NCI-H146 treated with DMSO at 0.1 percent for 48 hours (cell line): Measurements from ENCODE around the gene PIAS1.
"Not testable (repeated sequence)": the region's sequence is repeated elsewhere in the genome, so short reads cannot be mapped to it uniquely, and the experiment has no call there.

Experiments
- DNase-seq: peaks from one replicate; lab custom pipeline; 2025; ENCODE audit not compliant: unreplicated experiment; lab: John Stamatoyannopoulos, UW

The PIAS1 gene

DNA sequence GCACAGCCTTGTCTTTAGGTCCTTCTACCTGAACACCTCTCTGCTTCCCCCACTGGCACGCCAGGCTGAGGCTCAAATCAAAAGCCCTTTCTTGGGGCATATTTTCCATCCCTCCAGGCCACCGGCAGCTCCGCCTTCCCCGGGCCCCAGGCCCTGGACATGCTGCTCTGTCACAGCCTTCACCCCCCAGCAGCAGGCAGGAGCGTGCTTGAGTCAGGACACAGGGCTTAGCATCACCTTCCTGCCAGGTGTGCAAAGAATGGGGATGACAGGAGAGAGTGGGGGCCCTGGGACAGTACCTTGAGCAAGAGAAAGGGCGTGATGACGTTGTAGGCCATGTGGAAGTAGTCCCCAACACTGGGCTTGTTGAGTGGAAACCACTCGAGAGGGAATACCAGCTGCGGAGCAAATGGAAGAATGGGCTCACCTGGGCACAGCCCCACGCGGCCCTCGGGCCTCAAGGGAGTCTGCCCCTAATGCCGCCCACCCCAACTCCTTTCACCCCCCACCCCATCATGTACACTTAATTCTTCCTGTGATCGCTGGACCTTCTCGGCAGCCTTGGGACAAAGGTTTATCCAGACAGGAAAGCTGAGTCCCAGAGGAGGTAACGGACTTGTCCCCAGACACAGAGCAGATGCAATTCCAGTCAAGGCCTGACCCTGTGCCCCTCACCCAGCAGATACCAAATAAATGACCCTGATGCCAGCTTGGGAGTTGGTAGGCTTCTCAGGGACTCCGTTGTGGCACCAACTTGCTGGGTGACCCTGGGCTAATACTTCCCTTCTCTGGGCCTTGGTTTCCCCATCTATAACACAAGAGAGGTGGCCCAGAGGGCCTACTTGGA is 160.1 kb downstream of the PIAS1 start:
- no peak for DNase-seq

DNA sequence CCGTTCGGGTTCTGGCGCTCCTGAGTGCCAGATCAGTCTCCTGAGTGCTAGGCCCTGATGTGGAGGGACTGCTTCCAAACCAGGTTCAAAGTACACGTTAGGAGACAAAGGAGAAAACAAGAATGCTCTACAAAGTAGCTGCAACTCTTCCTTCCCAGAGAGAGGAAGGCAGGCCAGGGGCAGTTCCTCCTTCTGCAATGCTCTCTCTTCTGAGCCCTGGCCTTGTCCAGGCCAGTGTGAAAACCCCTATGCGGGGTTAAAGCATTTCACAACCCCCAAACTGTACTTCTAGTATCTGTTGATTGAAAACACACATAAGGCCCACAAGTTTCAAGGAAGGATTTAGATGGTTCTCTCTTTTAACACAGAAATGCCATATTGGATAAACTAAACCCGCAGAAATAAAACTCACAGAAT is 160.7 kb downstream of the PIAS1 start:
- DNase-seq = no peak

DNA sequence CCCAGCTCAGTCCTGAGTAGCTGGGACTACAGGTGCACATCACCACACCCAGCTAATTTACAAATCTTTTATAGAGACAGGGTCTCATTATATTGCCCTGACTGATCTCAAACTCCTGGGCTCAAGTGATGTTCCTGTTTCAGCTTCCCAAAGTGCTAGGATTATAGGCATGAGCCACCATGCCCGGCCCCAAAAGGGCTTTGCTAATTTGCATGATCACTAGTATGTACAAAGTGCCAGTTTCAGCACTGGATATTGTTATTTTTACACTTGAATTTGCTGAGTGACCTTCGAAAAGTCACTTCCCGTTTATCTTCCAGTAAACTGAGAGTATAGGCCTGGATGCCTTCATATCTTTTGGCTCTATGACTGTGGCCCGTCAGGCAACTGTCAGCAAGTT is 163.2 kb downstream of the PIAS1 start:
- DNase-seq = no peak

GRCh38 chr15:68218331-68218730 is 164.2 kb downstream of the PIAS1 start:
- no peak for DNase-seq

GRCh38 chr15:68218847-68219798 is 165.0 kb downstream of the PIAS1 start:
- no peak for DNase-seq

DNA sequence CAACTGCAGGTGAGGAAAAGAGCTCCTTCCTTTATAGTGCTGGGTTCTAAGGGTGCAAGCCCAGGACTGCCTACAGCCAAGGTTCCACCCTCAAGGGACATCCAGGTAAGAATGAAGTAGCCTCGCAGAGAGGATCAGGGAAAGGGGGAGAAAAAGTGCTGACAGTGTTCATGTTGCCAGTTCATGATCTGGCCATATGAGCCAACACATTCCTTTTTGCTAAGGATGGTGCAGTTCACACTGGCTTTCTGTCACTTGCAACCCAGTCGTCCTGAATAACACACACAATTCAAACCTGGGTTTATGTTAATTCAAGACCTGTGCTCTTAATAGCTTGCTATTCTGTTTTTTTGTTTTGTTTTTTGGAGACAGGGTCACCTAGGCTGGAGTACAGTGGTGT is 166.4 kb downstream of the PIAS1 start:
- DNase-seq = no peak

DNA sequence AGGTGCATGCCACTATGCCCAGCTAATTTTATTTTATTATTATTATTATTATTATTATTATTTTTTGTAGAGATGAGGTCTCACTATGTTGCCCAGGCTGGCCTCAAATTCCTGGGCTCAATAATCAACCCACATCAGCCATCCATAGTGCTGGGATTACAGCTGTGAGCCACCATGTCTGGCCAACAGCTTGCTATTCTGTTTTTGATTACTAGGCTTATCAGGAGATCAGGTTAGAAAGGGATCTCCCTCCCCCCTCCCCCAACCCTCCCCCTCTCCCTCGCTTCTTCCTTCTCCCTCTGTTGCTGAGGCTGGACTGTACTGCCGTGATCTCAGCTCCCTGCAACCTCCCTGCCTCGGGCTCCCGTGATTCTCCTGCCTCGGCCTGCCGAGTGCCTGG is 166.9 kb downstream of the PIAS1 start:
- DNase-seq = no peak

DNA sequence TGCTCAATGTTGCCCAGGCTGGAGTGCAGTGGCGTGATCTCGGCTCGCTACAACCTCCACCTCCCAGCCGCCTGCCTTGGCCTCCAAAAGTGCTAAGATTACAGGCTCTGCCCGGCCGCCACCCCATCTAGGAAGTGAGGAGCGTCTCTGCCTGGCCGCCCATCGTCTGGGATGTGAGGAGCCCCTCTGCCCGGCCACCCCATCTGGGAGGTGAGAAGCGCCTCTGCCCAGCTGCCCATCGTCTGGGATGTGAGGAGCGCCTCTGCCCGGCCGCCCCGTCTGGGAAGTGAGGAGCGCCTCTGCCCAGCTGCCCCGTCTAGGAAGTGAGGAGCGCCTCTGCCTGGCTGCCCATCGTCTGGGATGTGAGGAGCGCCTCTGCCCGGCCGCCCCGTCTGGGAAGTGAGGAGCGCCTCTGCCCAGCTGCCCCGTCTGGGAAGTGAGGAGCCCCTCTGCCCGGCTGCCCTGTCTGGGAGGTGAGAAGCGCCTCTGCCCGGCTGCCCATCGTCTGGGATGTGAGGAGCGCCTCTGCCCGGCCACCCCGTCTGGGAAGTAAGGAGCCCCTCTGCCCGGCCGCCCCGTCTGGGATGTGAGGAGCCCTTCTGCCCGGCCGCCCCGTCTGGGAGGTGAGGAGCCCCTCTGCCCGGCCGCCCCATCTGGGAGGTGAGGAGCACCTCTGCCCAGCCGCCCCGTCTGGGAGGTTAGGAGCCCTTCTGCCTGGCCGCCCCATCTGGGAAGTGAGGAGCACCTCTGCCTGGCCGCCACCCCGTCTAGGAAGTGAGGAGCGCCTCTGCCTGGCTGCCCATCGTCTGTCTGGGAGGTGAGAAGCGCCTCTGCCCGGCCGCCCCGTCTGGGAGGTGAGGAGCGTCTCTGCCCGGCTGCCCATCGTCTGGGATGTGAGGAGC is 167.7 kb downstream of the PIAS1 start:
- DNase-seq = not testable (repeated sequence)

DNA sequence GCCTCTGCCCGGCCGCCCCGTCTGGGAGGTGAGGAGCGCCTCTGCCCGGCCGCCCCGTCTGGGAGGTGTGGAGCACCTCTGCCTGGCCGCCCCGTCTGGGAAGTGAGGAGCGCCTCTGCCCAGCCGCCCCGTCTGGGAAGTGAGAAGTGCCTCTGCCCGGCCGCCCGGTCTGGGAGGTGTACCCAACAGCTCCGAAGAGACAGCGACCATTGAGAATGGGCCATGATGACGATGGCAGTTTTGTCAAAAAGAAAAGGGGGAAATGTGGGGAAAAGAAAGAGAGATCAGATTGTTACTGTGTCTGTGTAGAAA is 168.3 kb downstream of the PIAS1 start:
- DNase-seq = not testable (repeated sequence)

GRCh38 chr15:68223171-68223570 is 169.1 kb downstream of the PIAS1 start:
- no peak for DNase-seq

- DNase-seq = no peak
Observed at GRCh38 chr15:68224108-68224507, 170.0 kb downstream of the PIAS1 start.

GRCh38 chr15:68224546-68225250 is 170.6 kb downstream of the PIAS1 start:
- DNase-seq = no peak

DNA sequence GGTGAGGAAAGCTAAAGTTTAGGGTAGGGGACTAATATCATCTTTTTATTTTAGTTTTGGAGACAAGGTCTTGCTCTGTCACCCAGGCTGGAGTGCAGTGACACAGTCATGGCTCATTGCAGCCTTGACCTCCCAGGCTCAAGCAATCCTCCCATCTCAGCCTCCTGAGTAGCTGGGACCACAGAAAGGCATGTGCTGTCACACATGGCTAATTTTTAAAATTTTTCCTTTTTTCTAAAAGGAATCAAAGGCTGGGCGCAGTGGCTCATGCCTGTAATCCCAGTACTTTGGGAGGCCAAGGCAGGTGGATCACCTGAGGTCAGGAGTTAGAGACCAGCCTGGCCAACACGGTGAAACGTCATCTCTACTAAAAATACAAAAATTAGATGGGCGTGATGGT is 171.3 kb downstream of the PIAS1 start:
- not testable (repeated sequence) for DNase-seq

DNA sequence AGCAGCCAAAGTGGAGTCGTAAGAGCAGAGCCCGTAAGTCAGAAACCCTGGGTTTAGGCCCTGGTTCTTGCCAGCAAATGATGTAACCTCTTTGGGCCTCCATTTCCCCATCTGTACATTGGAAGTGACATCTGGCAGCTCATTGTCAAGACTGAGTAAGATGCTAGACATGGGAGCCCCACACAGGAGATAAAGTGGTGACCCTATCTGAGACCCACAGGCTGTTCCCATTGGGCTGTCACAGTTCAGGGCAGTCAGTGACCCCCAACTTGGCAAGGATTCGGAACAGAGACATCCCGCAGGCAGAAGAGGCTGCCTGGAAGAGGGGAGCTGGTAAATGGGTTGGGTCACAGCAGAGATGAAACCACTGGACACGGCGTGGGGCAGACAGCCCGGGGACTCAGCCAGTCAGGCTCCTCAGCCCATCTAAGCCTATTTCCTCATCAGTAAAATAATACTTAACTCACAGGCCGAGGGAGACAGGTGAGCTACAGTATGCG is 173.6 kb downstream of the PIAS1 start:
- no peak for DNase-seq

DNA sequence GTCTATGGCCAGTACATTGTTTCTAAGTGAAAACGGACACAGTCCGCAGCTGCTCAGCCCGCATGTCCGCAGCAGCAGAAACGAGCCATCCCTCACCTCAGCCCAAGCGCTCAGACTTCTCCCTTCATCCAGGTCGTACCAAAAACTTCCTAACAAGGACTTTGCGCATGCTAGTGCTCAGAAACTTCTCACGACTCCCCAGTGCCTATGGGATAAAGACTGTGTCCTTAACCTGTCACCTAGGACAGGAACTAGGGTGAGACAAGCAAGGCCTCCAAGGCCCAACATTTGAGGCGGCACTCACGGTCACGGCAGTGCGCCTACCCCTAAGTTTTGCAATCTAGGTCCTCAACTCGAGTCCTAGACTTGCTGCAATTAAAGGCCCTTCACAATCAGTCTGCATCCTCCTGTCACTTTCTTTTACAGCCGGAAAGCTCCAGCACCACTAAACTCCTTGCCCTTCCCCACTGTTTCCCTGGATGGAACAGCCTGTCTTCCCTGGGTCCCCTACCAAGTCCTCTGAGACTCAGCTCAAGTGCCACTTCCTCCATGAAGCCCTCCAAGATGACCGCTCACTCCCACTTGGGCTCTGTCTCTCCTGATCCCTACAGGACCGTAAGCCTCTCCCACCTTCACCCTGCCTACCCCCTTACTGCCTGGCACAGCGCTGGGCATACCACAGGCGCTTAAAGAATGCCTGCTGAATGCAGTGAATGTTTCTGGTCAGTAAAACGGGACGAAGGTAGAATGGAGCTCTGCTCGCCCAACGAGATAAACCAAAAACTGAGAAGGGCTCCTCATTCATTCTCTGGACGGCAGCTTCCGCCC is 174.2 kb downstream of the PIAS1 start:
- no peak for DNase-seq

DNA sequence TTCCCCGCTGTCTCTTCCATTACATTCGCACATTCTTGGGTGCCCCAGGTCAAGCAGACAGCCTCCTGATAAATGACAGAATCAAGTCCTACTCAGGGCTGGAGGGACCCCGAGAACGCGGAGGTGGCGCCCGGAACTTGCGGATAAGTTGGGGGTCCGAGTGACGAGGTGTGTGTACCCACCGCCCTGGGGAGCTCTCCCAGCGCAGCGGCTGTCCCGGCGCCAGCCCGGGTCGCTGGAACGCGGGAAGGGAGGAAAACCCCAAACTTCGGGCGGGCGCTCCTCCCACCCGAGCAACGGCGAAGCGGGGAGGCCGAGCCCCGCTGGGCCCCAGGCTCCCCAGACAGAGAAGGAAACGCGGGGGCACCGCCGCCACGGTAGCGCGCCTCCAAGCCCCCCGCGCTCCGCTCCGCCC is 174.9 kb downstream of the PIAS1 start:
- DNase-seq = no peak

GRCh38 chr15:68229386-68230156 is 175.5 kb downstream of the PIAS1 start, which contains the start of gene CLN6:
Gene CLN6 (minus strand): TSS chr15:68229728. CDS start chr15:68229584, 144 bp downstream.
- peak; percentile 32 for DNase-seq
